HepG2 (cell line): ENCODE results near the gene PAN2. TPM values are rescaled to one million over a fixed set of nuclear protein-coding genes. Genes with fewer than 3 reads are reported as not detected.

Experiments
- AKAP8 ChIP-seq: sonication (generic); formaldehyde crosslinking; IDR thresholded peaks from 2 replicates; pipeline ENCODE4 v1.5.1; 2020; ENCODE audit warnings: mild to moderate bottlenecking, missing genetic modification reagents
- BRCA1 ChIP-seq: sonication (generic); formaldehyde crosslinking; IDR thresholded peaks from 2 replicates; pipeline ENCODE4 v1.4.0; 2020; ENCODE audit warnings: missing genetic modification reagents
- CC2D1A ChIP-seq: sonication (generic); formaldehyde crosslinking; IDR thresholded peaks from 2 replicates; pipeline ENCODE4 v1.8.1; 2023; ENCODE audit warnings: mild to moderate bottlenecking, missing genetic modification reagents
- DNMT3B ChIP-seq: conservative IDR thresholded peaks from 2 replicates; pipeline ENCODE4 v1.6.1; 2016; ENCODE audit warnings: missing biosample characterization, control low read depth
- IKZF5 ChIP-seq: IDR thresholded peaks from 2 replicates; pipeline ENCODE4 v1.6.1; 2018; ENCODE audit warnings: missing genetic modification reagents, mild to moderate bottlenecking, missing compliant biosample characterization
- ISL2 ChIP-seq: sonication (generic); formaldehyde crosslinking; IDR thresholded peaks from 2 replicates; pipeline ENCODE4 v1.5.0; 2020; ENCODE audit warnings: missing genetic modification reagents
- KDM5B ChIP-seq: sonication (generic); formaldehyde crosslinking; IDR thresholded peaks from 2 replicates; pipeline ENCODE4 v1.4.0; 2020; ENCODE audit warnings: missing genetic modification reagents, mild to moderate bottlenecking, borderline replicate concordance
- KLF6 ChIP-seq: IDR thresholded peaks from 2 replicates; pipeline ENCODE4 v1.8.0; 2016; ENCODE audit warnings: missing biosample characterization, missing genetic modification reagents
- NR2F2 ChIP-seq: IDR thresholded peaks from 2 replicates; pipeline ENCODE4 v1.6.1; 2012; ENCODE audit warnings: low read depth, inconsistent platforms, borderline replicate concordance
- PAXIP1 ChIP-seq: sonication (generic); formaldehyde crosslinking; conservative IDR thresholded peaks from 2 replicates; pipeline ENCODE4 v1.4.0; 2020; ENCODE audit warnings: mild to moderate bottlenecking, missing genetic modification reagents, moderate library complexity
- STAT5B ChIP-seq: sonication (generic); formaldehyde crosslinking; IDR thresholded peaks from 2 replicates; pipeline ENCODE4 v1.4.0; 2020; ENCODE audit warnings: missing genetic modification reagents
- TEAD3 ChIP-seq: optimal IDR thresholded peaks from 2 replicates; pipeline ENCODE3; 2016; ENCODE audit warnings: borderline replicate concordance
- ZGPAT ChIP-seq: IDR thresholded peaks from 2 replicates; pipeline ENCODE4 v1.6.1; 2016; ENCODE audit warnings: mild to moderate bottlenecking
- ZNF333 ChIP-seq: sonication (generic); formaldehyde crosslinking; IDR thresholded peaks from 2 replicates; pipeline ENCODE4 v1.4.0; 2020; ENCODE audit warnings: mild to moderate bottlenecking, missing genetic modification reagents, borderline replicate concordance
- ZNF567 ChIP-seq: sonication (generic); formaldehyde crosslinking; IDR thresholded peaks from 2 replicates; pipeline ENCODE4 v1.8.1; 2023; ENCODE audit warnings: mild to moderate bottlenecking, missing genetic modification reagents, borderline replicate concordance
- polyA plus RNA-seq, 8 experiments: library from polyadenylated mRNA; depleted of rRNA in 3 of 8; stranded (reverse) in 7 of 8; unstranded in 1 of 8; fragments of >200 nt; fragmentation: Illumina TruSeq in 4 of 8; extraction: Trizol in 4 of 8; gene quantifications; 2 replicates each; pipeline versions ENCODE4 v1.2.1 to v1.2.3, GENCODE V29; 2011 to 2016; ENCODE audit warnings: low read depth in 4 of 8, missing spikeins in 1 of 8, mixed read lengths in 1 of 8; ENCODE audit not compliant: insufficient read depth in 1 of 8
- total RNA-seq, 5 experiments: library from RNA; depleted of rRNA; stranded (reverse); fragments of >200 nt; fragmentation: Illumina TruSeq; extraction: Trizol; gene quantifications; 2 replicates each; pipeline ENCODE4 v1.2.3, GENCODE V29; 2016; ENCODE audit warnings: low read depth in 1 of 5
- TF ChIP-seq, protein P1 (sequence below): sonication (generic); formaldehyde crosslinking; IDR thresholded peaks from 2 replicates; pipeline ENCODE4 v1.4.0; 2020; ENCODE audit warnings: missing genetic modification reagents
- TF ChIP-seq, protein P2 (sequence below): sonication (generic); formaldehyde crosslinking; IDR thresholded peaks from 2 replicates; pipeline ENCODE4 v1.4.0; 2020; ENCODE audit warnings: missing genetic modification reagents, low read depth, mild to moderate bottlenecking, borderline replicate concordance
- TF ChIP-seq, protein P3 (sequence below): sonication (generic); formaldehyde crosslinking; IDR thresholded peaks from 2 replicates; pipeline ENCODE4 v1.9.0; 2021; ENCODE audit warnings: missing genetic modification reagents, borderline replicate concordance

PAN2 gene
- total and polyA plus RNA-seq, 2 of the 13 experiments (the other 11 are each of a cell fraction or from before 2014, with no cell fraction given), result 27.2 to 61.1 TPM

DNA sequence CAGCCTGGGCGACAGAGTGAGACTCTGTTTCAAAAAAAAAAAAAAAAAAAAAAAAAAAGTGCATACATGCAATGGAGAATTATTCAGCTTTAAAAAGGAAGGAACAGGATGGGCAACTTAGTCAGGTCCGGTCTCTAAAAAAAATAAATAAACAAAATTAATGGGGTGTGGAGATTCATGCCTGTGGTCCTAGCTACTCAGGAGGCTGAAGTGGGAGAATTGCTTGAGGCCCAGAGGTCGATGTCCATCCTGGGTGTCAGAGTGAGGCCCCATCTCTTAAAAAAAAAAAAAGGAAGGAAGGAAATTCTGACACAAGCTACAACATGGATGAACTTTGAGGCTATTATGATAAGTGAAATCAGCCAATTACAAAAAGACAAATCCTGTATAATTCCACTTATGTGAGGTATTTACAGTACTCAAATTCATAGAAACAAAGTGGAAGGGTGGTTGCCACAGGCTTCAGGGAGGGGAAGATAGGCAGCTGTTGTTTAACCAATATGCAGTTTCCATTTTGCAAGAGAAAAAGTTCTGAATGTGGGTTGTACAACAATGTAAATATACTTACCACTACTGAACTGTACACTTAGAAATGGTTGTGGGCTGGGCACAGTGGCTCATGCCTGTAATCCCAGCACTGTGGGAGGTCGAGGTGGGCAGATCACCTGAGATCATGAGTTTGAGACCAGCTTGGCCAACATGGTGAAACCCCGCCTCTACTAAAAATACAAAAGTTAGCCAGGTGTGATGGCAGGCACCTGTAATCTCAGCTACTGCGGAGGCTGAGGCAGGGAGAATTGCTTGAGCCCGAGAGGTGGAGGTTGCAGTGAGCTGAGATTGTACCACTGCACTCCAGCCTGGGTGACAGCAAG lies 41.2 kb upstream of the PAN2 start (continued):
- TF ChIP-seq ZGPAT (CRISPR knock-in tag), result no peak
- no peak for TF ChIP-seq BRCA1 (CRISPR knock-in tag)
- TF ChIP-seq KLF6, result no peak
- TF ChIP-seq CC2D1A (CRISPR knock-in tag), result no peak
- no peak for TF ChIP-seq AKAP8 (CRISPR knock-in tag)
- TF ChIP-seq, protein P1, sequence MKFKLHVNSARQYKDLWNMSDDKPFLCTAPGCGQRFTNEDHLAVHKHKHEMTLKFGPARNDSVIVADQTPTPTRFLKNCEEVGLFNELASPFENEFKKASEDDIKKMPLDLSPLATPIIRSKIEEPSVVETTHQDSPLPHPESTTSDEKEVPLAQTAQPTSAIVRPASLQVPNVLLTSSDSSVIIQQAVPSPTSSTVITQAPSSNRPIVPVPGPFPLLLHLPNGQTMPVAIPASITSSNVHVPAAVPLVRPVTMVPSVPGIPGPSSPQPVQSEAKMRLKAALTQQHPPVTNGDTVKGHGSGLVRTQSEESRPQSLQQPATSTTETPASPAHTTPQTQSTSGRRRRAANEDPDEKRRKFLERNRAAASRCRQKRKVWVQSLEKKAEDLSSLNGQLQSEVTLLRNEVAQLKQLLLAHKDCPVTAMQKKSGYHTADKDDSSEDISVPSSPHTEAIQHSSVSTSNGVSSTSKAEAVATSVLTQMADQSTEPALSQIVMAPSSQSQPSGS (CRISPR knock-in tag), result no peak
- peak; percentile 57 for TF ChIP-seq PAXIP1 (CRISPR knock-in tag)
- no peak for TF ChIP-seq NR2F2
- TF ChIP-seq, protein P2, sequence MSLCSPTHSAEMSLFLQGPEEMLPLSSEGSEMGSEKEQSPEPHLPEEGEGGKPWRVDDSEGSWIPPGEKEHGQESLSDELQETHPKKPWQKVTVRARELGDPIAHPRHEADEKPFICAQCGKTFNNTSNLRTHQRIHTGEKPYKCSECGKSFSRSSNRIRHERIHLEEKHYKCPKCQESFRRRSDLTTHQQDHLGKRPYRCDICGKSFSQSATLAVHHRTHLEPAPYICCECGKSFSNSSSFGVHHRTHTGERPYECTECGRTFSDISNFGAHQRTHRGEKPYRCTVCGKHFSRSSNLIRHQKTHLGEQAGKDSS (CRISPR knock-in tag), result no peak
- no peak for TF ChIP-seq TEAD3
- no peak for TF ChIP-seq ZNF333 (CRISPR knock-in tag)
- no peak for TF ChIP-seq KDM5B (CRISPR knock-in tag)
- TF ChIP-seq, protein P3, sequence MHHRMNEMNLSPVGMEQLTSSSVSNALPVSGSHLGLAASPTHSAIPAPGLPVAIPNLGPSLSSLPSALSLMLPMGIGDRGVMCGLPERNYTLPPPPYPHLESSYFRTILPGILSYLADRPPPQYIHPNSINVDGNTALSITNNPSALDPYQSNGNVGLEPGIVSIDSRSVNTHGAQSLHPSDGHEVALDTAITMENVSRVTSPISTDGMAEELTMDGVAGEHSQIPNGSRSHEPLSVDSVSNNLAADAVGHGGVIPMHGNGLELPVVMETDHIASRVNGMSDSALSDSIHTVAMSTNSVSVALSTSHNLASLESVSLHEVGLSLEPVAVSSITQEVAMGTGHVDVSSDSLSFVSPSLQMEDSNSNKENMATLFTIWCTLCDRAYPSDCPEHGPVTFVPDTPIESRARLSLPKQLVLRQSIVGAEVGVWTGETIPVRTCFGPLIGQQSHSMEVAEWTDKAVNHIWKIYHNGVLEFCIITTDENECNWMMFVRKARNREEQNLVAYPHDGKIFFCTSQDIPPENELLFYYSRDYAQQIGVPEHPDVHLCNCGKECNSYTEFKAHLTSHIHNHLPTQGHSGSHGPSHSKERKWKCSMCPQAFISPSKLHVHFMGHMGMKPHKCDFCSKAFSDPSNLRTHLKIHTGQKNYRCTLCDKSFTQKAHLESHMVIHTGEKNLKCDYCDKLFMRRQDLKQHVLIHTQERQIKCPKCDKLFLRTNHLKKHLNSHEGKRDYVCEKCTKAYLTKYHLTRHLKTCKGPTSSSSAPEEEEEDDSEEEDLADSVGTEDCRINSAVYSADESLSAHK (CRISPR knock-in tag), result no peak
- TF ChIP-seq ZNF567 (CRISPR knock-in tag), result no peak
- TF ChIP-seq DNMT3B (CRISPR knock-in tag), result no peak
- TF ChIP-seq IKZF5 (CRISPR knock-in tag), result 0 out of 2 replicates have a peak, but pooled peaks have one; percentile 20
- TF ChIP-seq STAT5B (CRISPR knock-in tag), result no peak
- TF ChIP-seq ISL2, result 0 out of 2 replicates have a peak, but pooled peaks have one; percentile 23
